ENCODE results near the gene ZNF281.

The ZNF281 gene

DNA sequence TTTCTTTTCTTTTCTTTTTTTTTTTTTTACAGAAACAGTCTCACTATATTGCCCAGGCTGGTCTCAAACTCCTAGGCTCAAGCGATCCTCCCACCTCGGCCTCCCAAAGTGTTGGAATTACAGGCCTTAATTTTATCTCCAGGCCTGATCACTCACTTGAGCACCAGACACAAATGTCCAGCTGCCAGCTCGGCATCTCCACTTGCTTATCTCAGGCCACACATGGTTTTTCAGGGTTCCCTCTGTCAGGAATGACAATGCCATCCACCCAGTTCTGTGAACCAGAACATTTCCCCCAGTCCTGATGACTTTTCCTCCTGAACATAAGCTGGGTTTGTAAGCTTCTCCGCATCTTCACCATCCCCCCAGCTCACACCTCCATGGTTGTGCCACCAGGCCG lies 44.6 kb upstream of the ZNF281 start:
- no peaks in the 10 kb centered on the region for H3F3A ChIP-seq (ENCODE audit: insufficient read depth, low read length)
- no peak overlapping the region for H3K9ac ChIP-seq (ENCODE audit: low read length)
- DNase-seq, result no peak
- H3K4me3 ChIP-seq (ENCODE audit: low read length), result no peak overlapping the region
- H3K79me2 ChIP-seq (ENCODE audit: low read length), result no peaks in the 10 kb centered on the region
- H3K27ac ChIP-seq (ENCODE audit: low read length), result no peak overlapping the region
- no peaks in the 10 kb centered on the region for H3K9me2 ChIP-seq (replicated peaks; ENCODE audit: insufficient read depth, low read length)
- no peaks in the 10 kb centered on the region for H3K36me3 ChIP-seq (replicated peaks; ENCODE audit: insufficient read depth, low read length)
- H2AFZ ChIP-seq (ENCODE audit: low read length), result no peak overlapping the region
- H3K27me3 ChIP-seq (replicated peaks; ENCODE audit: insufficient read depth, low read length), result no peaks in the 10 kb centered on the region
- TF ChIP-seq, protein P1, sequence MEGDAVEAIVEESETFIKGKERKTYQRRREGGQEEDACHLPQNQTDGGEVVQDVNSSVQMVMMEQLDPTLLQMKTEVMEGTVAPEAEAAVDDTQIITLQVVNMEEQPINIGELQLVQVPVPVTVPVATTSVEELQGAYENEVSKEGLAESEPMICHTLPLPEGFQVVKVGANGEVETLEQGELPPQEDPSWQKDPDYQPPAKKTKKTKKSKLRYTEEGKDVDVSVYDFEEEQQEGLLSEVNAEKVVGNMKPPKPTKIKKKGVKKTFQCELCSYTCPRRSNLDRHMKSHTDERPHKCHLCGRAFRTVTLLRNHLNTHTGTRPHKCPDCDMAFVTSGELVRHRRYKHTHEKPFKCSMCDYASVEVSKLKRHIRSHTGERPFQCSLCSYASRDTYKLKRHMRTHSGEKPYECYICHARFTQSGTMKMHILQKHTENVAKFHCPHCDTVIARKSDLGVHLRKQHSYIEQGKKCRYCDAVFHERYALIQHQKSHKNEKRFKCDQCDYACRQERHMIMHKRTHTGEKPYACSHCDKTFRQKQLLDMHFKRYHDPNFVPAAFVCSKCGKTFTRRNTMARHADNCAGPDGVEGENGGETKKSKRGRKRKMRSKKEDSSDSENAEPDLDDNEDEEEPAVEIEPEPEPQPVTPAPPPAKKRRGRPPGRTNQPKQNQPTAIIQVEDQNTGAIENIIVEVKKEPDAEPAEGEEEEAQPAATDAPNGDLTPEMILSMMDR (IDR thresholded peaks at IDR 0.05; ENCODE audit: low read length), result no peak
- no peak for TF ChIP-seq EZH2 (optimal IDR thresholded peaks at IDR 0.05; ENCODE audit: low read depth, low read length)
- TF ChIP-seq EZH2phosphoT487 (IDR thresholded peaks at IDR 0.05; ENCODE audit: low read length), result no peak
- no peak overlapping the region for H3K4me2 ChIP-seq (ENCODE audit: low read depth, low read length)
- H3K4me1 ChIP-seq (ENCODE audit: low read length), result 0 out of 2 replicates have a peak, but pooled peaks cover 6% of the 10 kb centered on the region
- no peaks in the 10 kb centered on the region for H3K9me3 ChIP-seq (replicated peaks; ENCODE audit: insufficient read depth, low read length)
- no peaks in the 10 kb centered on the region for H4K20me1 ChIP-seq (ENCODE audit: insufficient read depth, low read length)

DNA sequence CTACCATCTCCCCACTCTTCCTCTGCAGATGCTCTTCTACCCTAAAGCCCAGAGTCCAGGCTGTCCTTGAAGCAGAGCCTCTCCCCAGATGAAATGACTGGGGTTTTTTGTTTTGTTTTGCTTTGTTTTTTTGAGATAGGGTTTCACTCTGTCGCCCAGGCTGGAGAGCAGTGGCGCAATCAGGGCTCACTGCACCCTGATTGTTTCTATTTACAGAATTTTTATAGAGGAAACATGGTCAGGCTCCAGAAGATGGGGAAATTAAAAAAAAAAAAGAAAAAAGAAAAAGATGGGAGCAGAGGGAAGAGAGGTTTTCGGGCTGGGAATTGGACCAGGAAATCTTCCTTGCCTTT lies 43.7 kb upstream of the ZNF281 start:
- no peak overlapping the region for H2AFZ ChIP-seq (ENCODE audit: low read length)
- no peaks in the 10 kb centered on the region for H3K9me2 ChIP-seq (replicated peaks; ENCODE audit: insufficient read depth, low read length)
- H4K20me1 ChIP-seq (ENCODE audit: insufficient read depth, low read length), result no peaks in the 10 kb centered on the region
- no peak overlapping the region for H3K9ac ChIP-seq (ENCODE audit: low read length)
- peaks cover 1% of the 10 kb centered on the region for H3F3A ChIP-seq (ENCODE audit: insufficient read depth, low read length)
- DNase-seq, result no peak
- H3K27me3 ChIP-seq (replicated peaks; ENCODE audit: insufficient read depth, low read length), result no peaks in the 10 kb centered on the region
- H3K9me3 ChIP-seq (replicated peaks; ENCODE audit: insufficient read depth, low read length), result no peaks in the 10 kb centered on the region
- no peaks in the 10 kb centered on the region for H3K79me2 ChIP-seq (ENCODE audit: low read length)
- H3K4me1 ChIP-seq (ENCODE audit: low read length), result peaks cover 10% of the 10 kb centered on the region
- H3K27ac ChIP-seq (ENCODE audit: low read length), result no peak overlapping the region
- no peaks in the 10 kb centered on the region for H3K36me3 ChIP-seq (replicated peaks; ENCODE audit: insufficient read depth, low read length)
- H3K4me3 ChIP-seq (ENCODE audit: low read length), result no peak overlapping the region
- H3K4me2 ChIP-seq (ENCODE audit: low read depth, low read length), result no peak overlapping the region
- no peak for TF ChIP-seq EZH2phosphoT487 (IDR thresholded peaks at IDR 0.05; ENCODE audit: low read length)
- TF ChIP-seq, protein P1 (IDR thresholded peaks at IDR 0.05; ENCODE audit: low read length), result no peak
- no peak for TF ChIP-seq EZH2 (optimal IDR thresholded peaks at IDR 0.05; ENCODE audit: low read depth, low read length)

DNA sequence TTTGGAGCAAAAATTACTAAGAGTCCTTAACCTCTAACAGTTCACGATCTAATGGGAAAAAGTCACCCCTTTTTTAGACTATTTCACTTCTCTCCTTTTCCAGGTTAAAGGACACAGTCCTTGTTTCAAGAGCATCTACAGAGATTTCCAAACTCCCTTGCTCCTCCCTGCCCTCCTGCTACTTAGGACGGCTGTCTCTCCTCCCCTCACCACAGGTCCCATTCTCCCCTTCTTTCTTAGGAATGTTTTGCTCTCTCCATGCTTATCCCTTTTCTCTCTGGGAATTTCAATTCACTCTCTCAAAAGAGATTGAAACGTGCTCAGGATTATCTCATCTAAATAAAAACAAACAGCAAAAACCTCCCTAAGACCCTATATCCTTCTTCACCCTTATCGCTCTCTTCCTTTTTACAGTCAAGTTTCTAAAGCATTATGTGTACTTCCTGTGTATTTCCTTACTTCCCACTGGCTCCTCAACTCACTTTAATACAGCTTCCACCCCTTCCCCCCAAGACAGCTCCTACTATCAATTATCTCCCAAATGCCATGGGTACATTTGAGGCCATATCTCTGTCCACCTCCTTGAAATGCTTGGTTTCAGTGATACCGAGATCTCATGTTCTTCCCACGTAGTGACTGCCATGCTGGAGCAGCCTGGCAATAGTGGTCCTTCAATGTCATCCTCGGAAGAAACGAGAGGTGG lies 43.2 kb upstream of the ZNF281 start:
- no peaks in the 10 kb centered on the region for H3K79me2 ChIP-seq (ENCODE audit: low read length)
- H3K27ac ChIP-seq (ENCODE audit: low read length), result no peak overlapping the region
- no peak overlapping the region for H3K9ac ChIP-seq (ENCODE audit: low read length)

More for the DNA sequence above, 43.2 kb upstream of the ZNF281 start:
- Histone ChIP-seq H3K9me2 (replicated peaks; ENCODE audit: insufficient read depth, low read length) (no peaks in the 10 kb centered on the region), H2AFZ (ENCODE audit: low read length) (no peak overlapping the region), H4K20me1 (ENCODE audit: insufficient read depth, low read length) (no peaks in the 10 kb centered on the region), H3K36me3 (replicated peaks; ENCODE audit: insufficient read depth, low read length) (no peaks in the 10 kb centered on the region), H3F3A (ENCODE audit: insufficient read depth, low read length) (peaks cover 6% of the 10 kb centered on the region), H3K9me3 (replicated peaks; ENCODE audit: insufficient read depth, low read length) (no peaks in the 10 kb centered on the region), H3K4me3 (ENCODE audit: low read length) (no peak overlapping the region), H3K4me1 (ENCODE audit: low read length) (peaks cover 15% of the 10 kb centered on the region), H3K27me3 (replicated peaks; ENCODE audit: insufficient read depth, low read length) (no peaks in the 10 kb centered on the region), H3K4me2 (ENCODE audit: low read depth, low read length) (no peak overlapping the region)
- DNase-seq, result no peak
- no peak for TF ChIP-seq EZH2 (optimal IDR thresholded peaks at IDR 0.05; ENCODE audit: low read depth, low read length)
- no peak for TF ChIP-seq EZH2phosphoT487 (IDR thresholded peaks at IDR 0.05; ENCODE audit: low read length)
- TF ChIP-seq, protein P1 (IDR thresholded peaks at IDR 0.05; ENCODE audit: low read length), result no peak

Data from MM.1S (cell line).